ENCODE results near the gene HNRNPM. TPM values are rescaled to one million over a fixed set of nuclear protein-coding genes. Genes with fewer than 3 reads are reported as not detected.

HNRNPM gene
- total RNA-seq, 1 donor from 2014 or later: 131 TPM

DNA sequence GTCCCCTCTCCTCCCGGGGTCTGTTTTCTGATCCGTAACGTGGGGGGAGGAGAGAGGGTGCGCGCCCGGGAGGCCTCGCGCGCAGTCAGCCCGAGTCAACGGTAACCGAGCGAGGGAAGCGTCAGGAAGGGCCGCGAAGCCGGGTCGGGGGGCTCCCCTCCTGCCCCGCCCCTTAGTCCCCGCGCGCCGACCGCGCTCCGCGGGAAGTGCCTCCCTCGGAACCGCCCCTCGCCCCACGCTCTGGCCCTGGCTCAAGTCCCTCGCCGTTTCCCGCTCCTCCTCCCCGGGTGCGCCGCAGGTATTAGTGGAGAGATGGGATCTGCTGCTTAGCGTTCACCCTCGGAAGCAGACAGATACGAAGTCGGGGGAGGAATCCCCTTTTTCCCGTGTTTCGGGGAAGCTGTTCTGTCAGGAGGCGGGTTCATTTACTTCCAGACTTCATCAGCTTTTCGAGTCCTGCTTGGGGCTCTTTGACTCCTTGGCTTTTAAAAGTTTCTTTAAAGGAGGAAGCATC, 770 bp downstream of the HNRNPM start:
- intact Hi-C loops (cut with DNase I): no loop called here
- peaks cover 48% of the 10 kb centered on the region for H3K4me1 ChIP-seq
- DNase-seq: peak; percentile 83

DNA sequence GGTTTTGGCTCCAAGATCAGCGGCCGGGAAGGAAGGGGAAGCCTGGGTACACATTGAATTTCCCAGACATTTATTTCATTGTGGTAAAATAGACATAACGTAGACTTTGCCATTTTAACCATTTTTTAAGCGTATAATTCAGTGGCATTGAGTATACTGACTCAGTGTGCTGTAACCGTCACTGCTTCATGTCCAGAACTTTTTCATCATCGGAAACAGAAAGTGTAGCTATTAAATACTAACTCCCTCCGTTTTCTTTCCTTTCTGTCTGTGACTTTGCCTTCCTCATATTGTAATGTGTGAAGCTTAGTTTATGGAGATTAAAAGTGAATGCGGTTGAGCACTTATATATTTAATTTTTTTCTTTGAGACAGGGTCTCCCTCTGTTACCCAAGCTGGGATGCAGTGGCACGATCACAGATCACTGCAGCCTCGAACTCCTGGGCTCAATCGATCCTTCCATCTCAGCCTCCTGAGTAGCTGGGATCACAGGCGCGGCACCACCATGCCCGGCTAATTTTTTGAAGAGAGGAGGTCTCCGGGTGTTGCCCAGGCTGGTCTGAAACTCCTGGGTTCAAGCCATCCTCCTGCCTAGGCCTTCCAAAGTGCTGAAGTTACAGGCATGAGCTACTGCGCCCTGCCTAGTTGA, 1.4 kb downstream of the HNRNPM start:
- H3K4me1 ChIP-seq: peaks cover 54% of the 10 kb centered on the region

More for the DNA sequence above, 770 bp downstream of the HNRNPM start:
- Histone ChIP-seq H3K36me3 (peaks cover 17% of the 10 kb centered on the region), H3K27me3 (no peaks in the 10 kb centered on the region), H3K4me3 (peak overlapping the region; percentile 99), H3K9me3 (no peaks in the 10 kb centered on the region), H3K27ac (peak overlapping the region; percentile 98)
- ATAC-seq: peak; percentile 65
- TF ChIP-seq, protein P1, sequence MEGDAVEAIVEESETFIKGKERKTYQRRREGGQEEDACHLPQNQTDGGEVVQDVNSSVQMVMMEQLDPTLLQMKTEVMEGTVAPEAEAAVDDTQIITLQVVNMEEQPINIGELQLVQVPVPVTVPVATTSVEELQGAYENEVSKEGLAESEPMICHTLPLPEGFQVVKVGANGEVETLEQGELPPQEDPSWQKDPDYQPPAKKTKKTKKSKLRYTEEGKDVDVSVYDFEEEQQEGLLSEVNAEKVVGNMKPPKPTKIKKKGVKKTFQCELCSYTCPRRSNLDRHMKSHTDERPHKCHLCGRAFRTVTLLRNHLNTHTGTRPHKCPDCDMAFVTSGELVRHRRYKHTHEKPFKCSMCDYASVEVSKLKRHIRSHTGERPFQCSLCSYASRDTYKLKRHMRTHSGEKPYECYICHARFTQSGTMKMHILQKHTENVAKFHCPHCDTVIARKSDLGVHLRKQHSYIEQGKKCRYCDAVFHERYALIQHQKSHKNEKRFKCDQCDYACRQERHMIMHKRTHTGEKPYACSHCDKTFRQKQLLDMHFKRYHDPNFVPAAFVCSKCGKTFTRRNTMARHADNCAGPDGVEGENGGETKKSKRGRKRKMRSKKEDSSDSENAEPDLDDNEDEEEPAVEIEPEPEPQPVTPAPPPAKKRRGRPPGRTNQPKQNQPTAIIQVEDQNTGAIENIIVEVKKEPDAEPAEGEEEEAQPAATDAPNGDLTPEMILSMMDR (IDR thresholded peaks at IDR 0.05): no peak

DNA sequence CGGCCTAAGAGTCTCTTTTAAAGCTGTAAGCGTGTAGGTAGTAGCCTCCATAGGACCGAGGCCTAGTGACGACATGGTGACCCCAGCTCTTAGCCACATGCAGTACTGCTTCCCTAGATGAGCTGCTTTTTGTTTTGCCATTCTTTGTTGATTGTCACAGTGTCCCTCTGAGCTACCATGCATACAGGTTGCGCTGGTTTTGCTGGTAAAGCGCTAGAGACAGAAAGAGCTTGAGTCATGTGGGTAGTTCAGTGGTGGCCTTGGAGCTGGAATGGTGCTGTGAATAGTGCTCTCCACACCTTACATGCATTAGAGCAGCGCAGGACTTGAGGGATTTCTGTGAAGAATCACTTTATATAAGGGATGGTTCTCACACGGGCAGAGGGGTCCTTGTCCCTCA, 5.1 kb downstream of the HNRNPM start:
- DNase-seq: no peak
- intact Hi-C loops (cut with DNase I): no loop called here

More for the DNA sequence above, 1.4 kb downstream of the HNRNPM start:
- Histone ChIP-seq H3K4me3 (peak overlapping the region; percentile 99), H3K36me3 (peaks cover 17% of the 10 kb centered on the region), H3K27me3 (no peaks in the 10 kb centered on the region), H3K9me3 (no peaks in the 10 kb centered on the region), H3K27ac (peak overlapping the region; percentile 98)
- DNase-seq (no peak), ATAC-seq (no peak)
- TF ChIP-seq, protein P1 (IDR thresholded peaks at IDR 0.05): no peak
- intact Hi-C loops (cut with DNase I): no loop called here

DNA sequence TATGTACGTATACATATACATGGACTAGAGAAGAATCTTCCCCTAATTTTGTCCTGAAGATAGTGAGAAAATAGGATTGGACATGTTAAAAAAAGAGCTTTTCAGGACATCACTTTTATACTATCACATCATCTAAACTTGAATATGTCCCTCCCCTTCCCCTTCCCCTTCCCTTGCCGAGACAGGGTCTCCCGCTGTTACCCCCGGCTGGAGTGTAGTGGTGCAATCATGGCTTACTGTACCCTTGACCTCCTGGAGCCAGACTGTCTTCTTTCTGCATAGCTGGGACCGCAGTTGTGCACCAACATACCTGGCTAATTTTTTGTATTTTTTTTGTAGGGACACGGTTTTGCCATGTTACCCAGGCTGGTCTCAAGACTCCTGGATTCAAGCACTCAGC, 6.6 kb downstream of the HNRNPM start:
- Histone ChIP-seq H3K36me3 (peaks cover 45% of the 10 kb centered on the region), H3K27me3 (no peaks in the 10 kb centered on the region), H3K27ac (no peak overlapping the region), H3K9me3 (no peaks in the 10 kb centered on the region), H3K4me1 (peaks cover 82% of the 10 kb centered on the region), H3K4me3 (no peak overlapping the region)
- DNase-seq (no peak), ATAC-seq (no peak)
- intact Hi-C loops (cut with DNase I): no loop called here
- TF ChIP-seq, protein P1 (IDR thresholded peaks at IDR 0.05): no peak

More for the DNA sequence above, 5.1 kb downstream of the HNRNPM start:
- Histone ChIP-seq H3K9me3 (no peaks in the 10 kb centered on the region), H3K27me3 (no peaks in the 10 kb centered on the region), H3K36me3 (peaks cover 34% of the 10 kb centered on the region), H3K4me3 (no peak overlapping the region), H3K27ac (no peak overlapping the region), H3K4me1 (peaks cover 82% of the 10 kb centered on the region)
- ATAC-seq: no peak
- TF ChIP-seq, protein P1 (IDR thresholded peaks at IDR 0.05): no peak

DNA sequence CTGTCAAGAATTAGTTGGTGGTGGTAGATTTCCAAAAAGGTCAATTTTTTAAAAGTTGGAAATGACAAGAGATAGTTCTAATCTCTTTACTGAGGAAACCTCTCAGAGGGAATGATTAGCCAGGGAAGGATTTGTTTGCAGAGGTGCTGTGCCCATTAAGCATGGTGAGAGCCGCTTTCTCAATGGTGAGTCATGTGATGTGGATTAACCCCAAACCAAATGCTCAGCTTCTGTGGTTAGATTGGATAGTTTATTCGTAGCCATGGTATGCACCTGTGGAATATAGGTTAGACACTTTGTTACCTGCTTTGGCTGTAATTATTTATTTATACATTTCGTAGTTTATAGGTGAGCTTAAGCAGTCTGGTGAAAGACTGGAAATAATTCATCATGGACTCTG, 7.1 kb downstream of the HNRNPM start:
- peak; percentile 76 for ATAC-seq
- intact Hi-C loops (cut with DNase I): no loop called here

More for the DNA sequence above, 7.1 kb downstream of the HNRNPM start:
- Histone ChIP-seq H3K27me3 (no peaks in the 10 kb centered on the region), H3K4me3 (no peak overlapping the region), H3K36me3 (peaks cover 45% of the 10 kb centered on the region), H3K27ac (no peak overlapping the region), H3K4me1 (peaks cover 82% of the 10 kb centered on the region), H3K9me3 (no peaks in the 10 kb centered on the region)
- DNase-seq: no peak
- TF ChIP-seq, protein P1 (IDR thresholded peaks at IDR 0.05): no peak
